Measurements from ENCODE around the gene DOCK7. TPM values are rescaled to one million over a fixed set of nuclear protein-coding genes. Genes with fewer than 3 reads are reported as not detected.

The DOCK7 gene
- polyA plus RNA-seq, 2 donors = 4.2 to 4.3 TPM

DNA sequence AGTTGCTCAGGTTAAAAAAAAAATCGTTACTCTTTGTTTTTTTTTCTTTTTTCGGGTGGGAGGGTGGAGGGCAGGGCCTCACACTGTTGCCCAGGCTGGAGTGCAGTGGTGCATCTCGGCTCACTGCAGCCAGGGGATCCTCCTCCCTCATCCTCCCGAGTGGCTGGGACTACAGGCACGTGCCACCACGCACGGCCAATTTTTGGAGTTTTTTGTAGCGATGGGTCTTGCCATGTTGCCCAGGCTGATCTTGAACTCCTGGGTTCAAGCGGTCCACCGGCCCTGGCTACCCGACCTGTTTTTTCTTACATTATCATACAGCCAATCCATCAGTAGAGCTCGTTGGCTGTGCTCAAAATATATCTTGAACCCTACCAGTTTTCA is 253.6 kb downstream of the DOCK7 start:
- no peak overlapping the region for H3K4me3 ChIP-seq (ENCODE audit: low read depth in 1 of 2, low read length in 2 of 2)
- H3K27ac ChIP-seq (ENCODE audit: low read depth in 2 of 2, low read length in 1 of 2) = no peak overlapping the region
- peaks cover 0 to 3% of the 10 kb centered on the region in 2 donors for H3K4me1 ChIP-seq (ENCODE audit: control insufficient read depth in 2 of 2, insufficient read depth in 2 of 2, low read length in 1 of 2)
- H3K36me3 ChIP-seq (ENCODE audit: control insufficient read depth in 2 of 2, insufficient read depth in 2 of 2, low read length in 1 of 2) = no peaks in the 10 kb centered on the region
- no peaks in the 10 kb centered on the region for H3K27me3 ChIP-seq (ENCODE audit: control insufficient read depth in 1 of 2, insufficient read depth in 2 of 2, low read length in 2 of 2)
- 93 to 94% methylated on average over 12 of the region's 12 CpGs for WGBS, 2 donors
- no peaks in the 10 kb centered on the region for H3K9me3 ChIP-seq (ENCODE audit: control insufficient read depth in 2 of 2, insufficient read depth in 1 of 2, low read depth in 1 of 2, low read length in 1 of 2)

DNA sequence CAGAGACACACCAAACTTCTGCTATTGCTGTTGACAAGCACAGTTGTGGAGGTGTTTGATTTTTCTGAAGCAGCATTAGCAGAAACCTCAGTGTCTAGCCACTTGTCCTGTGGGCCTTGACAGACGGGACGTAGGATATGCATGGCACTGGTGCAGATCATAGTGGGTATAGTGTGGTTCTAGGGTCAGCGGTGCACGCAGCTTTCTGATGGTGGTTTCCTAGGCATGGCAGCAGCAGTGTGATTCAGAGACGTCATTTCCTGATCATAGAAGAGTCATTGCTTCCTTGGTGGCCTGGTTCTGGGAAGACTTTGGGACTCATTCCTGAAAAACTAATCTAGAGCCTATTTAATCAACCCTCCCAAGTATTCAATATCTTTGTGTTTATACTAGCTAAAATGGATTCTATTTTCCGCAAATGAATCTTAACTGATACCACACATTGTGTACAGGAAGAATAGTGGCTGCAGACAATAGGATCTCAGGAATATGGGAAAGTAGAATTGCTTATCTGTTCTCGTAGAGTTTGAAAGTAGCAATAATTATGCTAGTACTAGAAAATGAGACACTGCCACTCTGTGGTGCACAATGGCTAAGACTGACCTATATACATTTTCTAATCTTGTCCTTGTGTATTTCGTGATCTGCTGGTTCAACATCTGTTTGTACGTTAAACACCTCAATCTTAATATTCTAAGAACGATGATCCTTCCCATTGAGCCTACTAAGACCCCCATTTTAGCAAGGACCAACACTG is 254.1 kb downstream of the DOCK7 start:
- Histone ChIP-seq H3K27me3 (ENCODE audit: control insufficient read depth in 1 of 2, insufficient read depth in 2 of 2, low read length in 2 of 2) (no peaks in the 10 kb centered on the region), H3K27ac (ENCODE audit: low read depth in 2 of 2, low read length in 1 of 2) (no peak overlapping the region), H3K4me1 (ENCODE audit: control insufficient read depth in 2 of 2, insufficient read depth in 2 of 2, low read length in 1 of 2) (peaks cover 0 to 3% of the 10 kb centered on the region in 2 donors), H3K4me3 (ENCODE audit: low read depth in 1 of 2, low read length in 2 of 2) (no peak overlapping the region), H3K9me3 (ENCODE audit: control insufficient read depth in 2 of 2, insufficient read depth in 1 of 2, low read depth in 1 of 2, low read length in 1 of 2) (no peaks in the 10 kb centered on the region), H3K36me3 (ENCODE audit: control insufficient read depth in 2 of 2, insufficient read depth in 2 of 2, low read length in 1 of 2) (no peaks in the 10 kb centered on the region)
- WGBS, 2 donors = 84% methylated on average over 10 of the region's 10 CpGs

DNA sequence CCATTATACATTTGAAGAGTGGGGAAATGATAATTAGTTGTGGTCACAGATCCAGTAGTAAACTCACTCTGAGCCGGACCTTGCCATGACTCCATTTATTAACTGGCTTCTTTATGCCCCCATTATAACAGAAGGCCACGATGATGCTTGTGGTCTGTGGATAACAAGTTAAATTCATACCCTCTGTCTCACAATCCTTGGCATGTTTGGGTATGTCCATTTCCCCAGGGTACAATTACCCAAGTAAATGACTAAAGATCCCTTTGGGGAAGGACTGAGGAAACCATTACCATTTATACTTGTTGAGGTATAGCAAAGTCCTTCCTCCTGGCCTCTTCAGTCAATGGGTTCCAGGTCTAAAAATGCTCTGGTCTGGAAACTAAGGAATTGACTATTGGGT is 258.6 kb downstream of the DOCK7 start:
- no peaks in the 10 kb centered on the region for H3K9me3 ChIP-seq (ENCODE audit: control insufficient read depth in 2 of 2, insufficient read depth in 1 of 2, low read depth in 1 of 2, low read length in 1 of 2)
- no peaks in the 10 kb centered on the region for H3K4me1 ChIP-seq (ENCODE audit: control insufficient read depth in 2 of 2, insufficient read depth in 2 of 2, low read length in 1 of 2)
- H3K36me3 ChIP-seq (ENCODE audit: control insufficient read depth in 2 of 2, insufficient read depth in 2 of 2, low read length in 1 of 2) = no peaks in the 10 kb centered on the region
- no peak overlapping the region for H3K4me3 ChIP-seq (ENCODE audit: low read depth in 1 of 2, low read length in 2 of 2)
- H3K27me3 ChIP-seq (ENCODE audit: control insufficient read depth in 1 of 2, insufficient read depth in 2 of 2, low read length in 2 of 2) = no peaks in the 10 kb centered on the region
- no peak overlapping the region for H3K27ac ChIP-seq (ENCODE audit: low read depth in 2 of 2, low read length in 1 of 2)
- WGBS, 2 donors = 91 to 100% methylated on average over 2 of the region's 2 CpGs

DNA sequence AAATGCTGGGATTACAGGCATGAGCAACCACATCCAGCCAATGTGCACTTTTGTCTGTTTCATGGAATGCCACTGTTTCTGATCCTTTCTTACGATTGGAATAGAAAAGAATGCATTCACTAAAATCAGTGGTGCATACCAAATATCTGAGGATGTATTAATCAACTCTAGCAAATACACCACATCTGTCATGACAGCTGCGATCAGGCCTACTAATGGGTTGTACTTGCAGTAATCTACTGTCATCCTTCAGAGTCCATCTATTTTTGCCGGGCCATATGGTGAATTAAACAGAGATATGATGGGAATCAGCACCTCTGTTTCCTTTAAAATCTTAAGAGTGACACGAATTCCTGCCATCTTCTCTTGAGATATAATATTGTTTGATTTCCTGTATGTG is 259.8 kb downstream of the DOCK7 start:
- Histone ChIP-seq H3K36me3 (ENCODE audit: control insufficient read depth in 2 of 2, insufficient read depth in 2 of 2, low read length in 1 of 2) (no peaks in the 10 kb centered on the region), H3K4me3 (ENCODE audit: low read depth in 1 of 2, low read length in 2 of 2) (no peak overlapping the region), H3K4me1 (ENCODE audit: control insufficient read depth in 2 of 2, insufficient read depth in 2 of 2, low read length in 1 of 2) (no peaks in the 10 kb centered on the region), H3K9me3 (ENCODE audit: control insufficient read depth in 2 of 2, insufficient read depth in 1 of 2, low read depth in 1 of 2, low read length in 1 of 2) (no peaks in the 10 kb centered on the region), H3K27ac (ENCODE audit: low read depth in 2 of 2, low read length in 1 of 2) (no peak overlapping the region), H3K27me3 (ENCODE audit: control insufficient read depth in 1 of 2, insufficient read depth in 2 of 2, low read length in 2 of 2) (no peaks in the 10 kb centered on the region)
- WGBS, 2 donors = 65 to 68% methylated on average over 4 of the region's 4 CpGs

DNA sequence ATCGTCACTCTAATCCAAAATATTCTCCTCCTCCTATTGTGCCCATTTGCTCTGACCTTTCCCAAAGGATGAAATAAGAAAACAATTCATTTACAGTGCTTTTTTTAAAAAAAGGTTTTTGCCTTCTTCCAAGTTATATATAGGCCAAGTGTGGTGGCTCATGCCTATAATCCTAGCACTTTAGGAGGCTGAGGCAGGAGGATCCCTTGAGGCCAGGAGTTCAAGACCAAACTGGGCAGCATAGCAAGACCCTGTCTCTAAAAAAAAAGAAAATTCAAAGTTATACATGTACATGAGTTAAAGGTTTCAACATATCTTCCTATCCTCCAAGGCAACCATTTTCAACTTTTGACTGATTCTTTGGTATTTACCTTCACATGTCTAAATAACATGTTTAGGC is 261.4 kb downstream of the DOCK7 start:
- Histone ChIP-seq H3K4me3 (ENCODE audit: low read depth in 1 of 2, low read length in 2 of 2) (no peak overlapping the region), H3K27ac (ENCODE audit: low read depth in 2 of 2, low read length in 1 of 2) (no peak overlapping the region), H3K4me1 (ENCODE audit: control insufficient read depth in 2 of 2, insufficient read depth in 2 of 2, low read length in 1 of 2) (no peaks in the 10 kb centered on the region), H3K36me3 (ENCODE audit: control insufficient read depth in 2 of 2, insufficient read depth in 2 of 2, low read length in 1 of 2) (no peaks in the 10 kb centered on the region), H3K9me3 (ENCODE audit: control insufficient read depth in 2 of 2, insufficient read depth in 1 of 2, low read depth in 1 of 2, low read length in 1 of 2) (no peaks in the 10 kb centered on the region), H3K27me3 (ENCODE audit: control insufficient read depth in 1 of 2, insufficient read depth in 2 of 2, low read length in 2 of 2) (no peaks in the 10 kb centered on the region)
- WGBS, 2 donors = 67 to 74% methylated on average over 1 of the region's 1 CpG

DNA sequence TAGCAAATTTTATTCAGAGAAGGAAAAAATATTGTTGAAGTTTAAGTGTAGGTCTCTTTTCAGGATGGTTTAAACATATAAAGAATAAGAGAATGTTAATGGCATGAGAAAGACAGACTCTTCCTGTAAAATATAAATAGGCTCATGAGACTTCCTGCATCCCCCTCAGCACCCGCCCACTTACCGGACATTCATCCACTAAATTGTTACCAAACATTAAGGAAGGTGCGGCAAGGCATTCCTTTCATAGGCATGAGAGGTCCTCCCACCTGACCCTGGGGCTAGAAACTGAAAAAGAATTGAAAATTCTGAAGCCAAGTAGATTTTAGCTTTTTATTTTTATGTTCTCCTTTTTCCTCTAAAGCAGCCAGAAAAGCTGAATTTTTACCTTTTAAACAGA is 261.9 kb downstream of the DOCK7 start:
- Histone ChIP-seq H3K27me3 (ENCODE audit: control insufficient read depth in 1 of 2, insufficient read depth in 2 of 2, low read length in 2 of 2) (no peaks in the 10 kb centered on the region), H3K36me3 (ENCODE audit: control insufficient read depth in 2 of 2, insufficient read depth in 2 of 2, low read length in 1 of 2) (no peaks in the 10 kb centered on the region), H3K9me3 (ENCODE audit: control insufficient read depth in 2 of 2, insufficient read depth in 1 of 2, low read depth in 1 of 2, low read length in 1 of 2) (no peaks in the 10 kb centered on the region), H3K4me3 (ENCODE audit: low read depth in 1 of 2, low read length in 2 of 2) (no peak overlapping the region), H3K27ac (ENCODE audit: low read depth in 2 of 2, low read length in 1 of 2) (no peak overlapping the region), H3K4me1 (ENCODE audit: control insufficient read depth in 2 of 2, insufficient read depth in 2 of 2, low read length in 1 of 2) (no peaks in the 10 kb centered on the region)
- 24 to 36% methylated on average over 3 of the region's 3 CpGs for WGBS, 2 donors

DNA sequence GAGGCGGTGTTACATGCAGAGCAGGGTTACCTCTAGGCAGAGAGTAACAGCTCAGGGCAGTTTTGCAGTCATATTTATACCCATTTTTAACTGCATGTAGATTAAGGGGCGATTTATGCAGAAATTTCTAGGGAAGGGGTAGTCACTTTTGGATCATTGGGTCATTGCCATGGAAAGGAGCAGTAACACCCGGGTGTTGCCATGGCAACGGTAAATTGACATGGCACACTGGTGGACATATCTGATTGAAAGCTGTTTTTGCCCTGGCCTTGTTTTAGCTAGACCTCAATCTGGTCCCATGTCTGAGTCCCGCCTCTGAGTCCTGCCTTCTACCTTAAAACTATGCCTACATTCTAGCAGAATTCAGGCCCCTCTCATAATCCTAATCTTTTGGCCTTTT is 263.1 kb downstream of the DOCK7 start:
- Histone ChIP-seq H3K27ac (ENCODE audit: low read depth in 2 of 2, low read length in 1 of 2) (no peak overlapping the region), H3K4me3 (ENCODE audit: low read depth in 1 of 2, low read length in 2 of 2) (no peak overlapping the region), H3K27me3 (ENCODE audit: control insufficient read depth in 1 of 2, insufficient read depth in 2 of 2, low read length in 2 of 2) (no peaks in the 10 kb centered on the region), H3K9me3 (ENCODE audit: control insufficient read depth in 2 of 2, insufficient read depth in 1 of 2, low read depth in 1 of 2, low read length in 1 of 2) (no peaks in the 10 kb centered on the region), H3K4me1 (ENCODE audit: control insufficient read depth in 2 of 2, insufficient read depth in 2 of 2, low read length in 1 of 2) (no peaks in the 10 kb centered on the region), H3K36me3 (ENCODE audit: control insufficient read depth in 2 of 2, insufficient read depth in 2 of 2, low read length in 1 of 2) (no peaks in the 10 kb centered on the region)
- WGBS, 2 donors = 80 to 83% methylated on average over 5 of the region's 5 CpGs

DNA sequence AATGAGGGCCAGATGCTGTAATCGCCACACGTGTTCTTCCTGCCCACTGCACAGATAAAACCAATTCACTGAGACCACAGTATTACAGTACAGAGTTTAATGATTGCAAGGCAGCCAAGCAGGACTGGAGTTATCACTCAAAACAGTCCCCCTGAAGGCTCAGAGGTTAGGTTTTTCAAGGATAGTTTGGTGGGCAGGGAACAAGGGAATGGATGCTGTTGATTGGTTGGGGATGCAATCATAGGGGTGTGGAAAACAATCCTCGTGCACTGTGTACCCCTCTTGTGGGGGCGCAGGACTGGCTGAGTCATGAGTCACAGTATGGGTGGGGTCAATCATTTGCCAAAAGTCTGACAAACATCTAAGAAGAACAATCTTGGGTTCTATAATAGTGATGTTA is 263.8 kb downstream of the DOCK7 start:
- H3K9me3 ChIP-seq (ENCODE audit: control insufficient read depth in 2 of 2, insufficient read depth in 1 of 2, low read depth in 1 of 2, low read length in 1 of 2) = no peaks in the 10 kb centered on the region
- H3K36me3 ChIP-seq (ENCODE audit: control insufficient read depth in 2 of 2, insufficient read depth in 2 of 2, low read length in 1 of 2) = no peaks in the 10 kb centered on the region
- no peak overlapping the region for H3K4me3 ChIP-seq (ENCODE audit: low read depth in 1 of 2, low read length in 2 of 2)
- no peaks in the 10 kb centered on the region for H3K4me1 ChIP-seq (ENCODE audit: control insufficient read depth in 2 of 2, insufficient read depth in 2 of 2, low read length in 1 of 2)
- no peak overlapping the region for H3K27ac ChIP-seq (ENCODE audit: low read depth in 2 of 2, low read length in 1 of 2)
- H3K27me3 ChIP-seq (ENCODE audit: control insufficient read depth in 1 of 2, insufficient read depth in 2 of 2, low read length in 2 of 2) = no peaks in the 10 kb centered on the region
- WGBS, 2 donors = 62% methylated on average over 4 of the region's 4 CpGs

DNA sequence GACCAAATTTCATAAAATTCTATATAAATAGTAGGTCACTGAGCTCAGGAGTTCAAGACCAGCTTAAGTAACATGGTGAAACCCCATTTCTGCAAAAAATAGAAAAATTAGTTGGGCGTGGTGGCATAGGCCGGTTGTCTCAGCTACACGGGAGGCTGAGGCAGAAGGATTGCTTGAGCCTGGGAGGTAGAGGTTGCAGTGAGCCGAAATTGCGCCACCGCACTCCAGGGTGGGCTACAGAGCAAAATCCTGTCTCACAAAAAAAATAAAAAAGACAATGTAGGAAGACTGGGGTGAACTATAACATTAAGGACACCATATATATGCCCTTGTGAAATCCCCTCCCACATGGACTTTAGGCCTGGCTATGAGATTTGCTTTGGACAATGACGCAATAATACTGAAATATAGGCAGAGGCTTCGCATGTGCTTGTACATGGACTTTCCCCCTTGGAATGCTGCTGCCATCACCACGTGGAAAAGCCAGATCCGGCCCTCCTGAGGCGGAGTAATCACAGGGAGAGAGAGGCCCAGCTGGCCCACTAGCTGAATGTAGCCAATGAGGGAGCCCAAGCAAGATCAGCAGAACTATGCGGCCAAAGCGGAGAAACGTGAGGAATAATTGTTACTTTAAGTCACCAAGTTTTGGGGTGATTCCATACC is 264.5 kb downstream of the DOCK7 start:
- H3K27ac ChIP-seq (ENCODE audit: low read depth in 2 of 2, low read length in 1 of 2) = no peak overlapping the region
- no peaks in the 10 kb centered on the region for H3K27me3 ChIP-seq (ENCODE audit: control insufficient read depth in 1 of 2, insufficient read depth in 2 of 2, low read length in 2 of 2)
- no peaks in the 10 kb centered on the region for H3K36me3 ChIP-seq (ENCODE audit: control insufficient read depth in 2 of 2, insufficient read depth in 2 of 2, low read length in 1 of 2)
- no peak overlapping the region for H3K4me3 ChIP-seq (ENCODE audit: low read depth in 1 of 2, low read length in 2 of 2)
- no peaks in the 10 kb centered on the region for H3K9me3 ChIP-seq (ENCODE audit: control insufficient read depth in 2 of 2, insufficient read depth in 1 of 2, low read depth in 1 of 2, low read length in 1 of 2)
- 91 to 93% methylated on average over 14 of the region's 14 CpGs for WGBS, 2 donors
- H3K4me1 ChIP-seq (ENCODE audit: control insufficient read depth in 2 of 2, insufficient read depth in 2 of 2, low read length in 1 of 2) = no peaks in the 10 kb centered on the region

DNA sequence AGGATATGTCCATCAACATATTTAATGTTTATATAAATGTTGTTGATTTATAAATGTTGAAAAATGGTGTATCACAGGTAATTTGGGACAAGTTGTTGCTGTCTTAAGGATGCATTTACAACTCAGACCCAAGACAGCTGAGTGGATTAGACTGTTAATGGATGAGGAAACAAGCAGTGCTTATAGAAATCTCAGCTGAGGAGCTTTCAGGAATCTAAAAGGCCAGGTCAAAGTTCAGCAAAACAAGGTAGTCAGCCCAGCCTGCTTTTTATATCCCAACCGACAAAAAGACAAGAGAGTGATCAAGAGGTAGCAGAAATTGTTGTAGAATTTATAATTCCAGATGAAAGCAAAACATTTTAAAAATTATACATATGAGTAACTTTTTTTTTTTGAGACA is 268.0 kb downstream of the DOCK7 start:
- 82 to 88% methylated on average over 1 of the region's 1 CpG for WGBS, 2 donors
- Histone ChIP-seq H3K9me3 (ENCODE audit: control insufficient read depth in 2 of 2, insufficient read depth in 1 of 2, low read depth in 1 of 2, low read length in 1 of 2) (no peaks in the 10 kb centered on the region), H3K36me3 (ENCODE audit: control insufficient read depth in 2 of 2, insufficient read depth in 2 of 2, low read length in 1 of 2) (no peaks in the 10 kb centered on the region), H3K27me3 (ENCODE audit: control insufficient read depth in 1 of 2, insufficient read depth in 2 of 2, low read length in 2 of 2) (peaks cover 0 to 2% of the 10 kb centered on the region in 2 donors), H3K27ac (ENCODE audit: low read depth in 2 of 2, low read length in 1 of 2) (no peak overlapping the region), H3K4me1 (ENCODE audit: control insufficient read depth in 2 of 2, insufficient read depth in 2 of 2, low read length in 1 of 2) (no peaks in the 10 kb centered on the region), H3K4me3 (ENCODE audit: low read depth in 1 of 2, low read length in 2 of 2) (no peak overlapping the region)
